H7 (cell line): ENCODE results near the gene LMCD1. TPM values are rescaled to one million over a fixed set of nuclear protein-coding genes. Genes with fewer than 3 reads are reported as not detected.
"Not testable (repeated sequence)": the region's sequence is repeated elsewhere in the genome, so short reads cannot be mapped to it uniquely, and the experiment has no call there.

Source experiments
- DNase-seq: peaks from one replicate; pipeline ENCODE4 v3.0.0; 2012
- H3K27me3 ChIP-seq: 2 replicates; pipeline ENCODE4 v1.6.0; 2011; ENCODE audit warnings: mild to moderate bottlenecking, low read length; ENCODE audit not compliant: control insufficient read depth, insufficient read depth
- H3K36me3 ChIP-seq: replicated peaks from 2 replicates; pipeline ENCODE4 v1.5.1; 2011; ENCODE audit warnings: low read length; ENCODE audit not compliant: control insufficient read depth, insufficient read depth
- H3K4me3 ChIP-seq: 2 replicates; pipeline ENCODE4 v1.5.1; 2011; ENCODE audit warnings: low read depth, mild to moderate bottlenecking, control low read depth, low read length, moderate library complexity; ENCODE audit not compliant: insufficient read depth
- total RNA-seq: library from RNA; depleted of rRNA; stranded (reverse); fragments of >200 nt; shearing (Covaris generic); gene quantifications from 2 replicates; pipeline ENCODE4 v1.2.3, GENCODE V29; 2014

Gene LMCD1
- total RNA-seq, 1 experiment from 2014 or later = 7.9 TPM

GRCh38 chr3:8579096-8579495 lies 77.5 kb downstream of the LMCD1 start:
- H3K4me3 ChIP-seq = no peak overlapping the region
- no peaks in the 10 kb centered on the region for H3K36me3 ChIP-seq
- DNase-seq = no peak
- no peaks in the 10 kb centered on the region for H3K27me3 ChIP-seq

- Histone ChIP-seq H3K36me3 (no peaks in the 10 kb centered on the region), H3K4me3 (no peak overlapping the region), H3K27me3 (no peaks in the 10 kb centered on the region)
- no peak for DNase-seq
Observed at GRCh38 chr3:8579943-8580342, 78.3 kb downstream of the LMCD1 start.

- not testable (repeated sequence) for H3K36me3 ChIP-seq, DNase-seq, H3K4me3 ChIP-seq, H3K27me3 ChIP-seq
Observed at GRCh38 chr3:8580434-8580833, 78.8 kb downstream of the LMCD1 start.

- H3K36me3 ChIP-seq = no peaks in the 10 kb centered on the region
- no peaks in the 10 kb centered on the region for H3K27me3 ChIP-seq
- no peak for DNase-seq
- no peak overlapping the region for H3K4me3 ChIP-seq
Observed at GRCh38 chr3:8581373-8581772, 79.8 kb downstream of the LMCD1 start.

- no peak for DNase-seq
- no peaks in the 10 kb centered on the region for H3K36me3 ChIP-seq
- H3K4me3 ChIP-seq = no peak overlapping the region
- H3K27me3 ChIP-seq = no peaks in the 10 kb centered on the region
Observed at GRCh38 chr3:8581806-8582445, 80.3 kb downstream of the LMCD1 start.

- H3K27me3 ChIP-seq = no peaks in the 10 kb centered on the region
- no peak for DNase-seq
- H3K4me3 ChIP-seq = no peak overlapping the region
- H3K36me3 ChIP-seq = no peaks in the 10 kb centered on the region
Observed at GRCh38 chr3:8584661-8585060, 83.0 kb downstream of the LMCD1 start.

- no peak for DNase-seq
- H3K36me3 ChIP-seq = no peaks in the 10 kb centered on the region
Observed at GRCh38 chr3:8589880-8590556, 88.4 kb downstream of the LMCD1 start.

GRCh38 chr3:8593021-8593827 lies 91.6 kb downstream of the LMCD1 start:
- Histone ChIP-seq H3K36me3 (no peaks in the 10 kb centered on the region), H3K4me3 (no peak overlapping the region), H3K27me3 (no peaks in the 10 kb centered on the region)
- no peak for DNase-seq

More at GRCh38 chr3:8589880-8590556, 88.4 kb downstream of the LMCD1 start:
- Histone ChIP-seq H3K27me3 (no peaks in the 10 kb centered on the region), H3K4me3 (no peak overlapping the region)

- no peak for DNase-seq
Observed at GRCh38 chr3:8595252-8595651, 93.6 kb downstream of the LMCD1 start.

GRCh38 chr3:8595695-8596115 lies 94.1 kb downstream of the LMCD1 start:
- H3K4me3 ChIP-seq = no peak overlapping the region
- DNase-seq = no peak
- no peaks in the 10 kb centered on the region for H3K36me3 ChIP-seq

More at GRCh38 chr3:8595252-8595651, 93.6 kb downstream of the LMCD1 start:
- Histone ChIP-seq H3K36me3 (no peaks in the 10 kb centered on the region), H3K27me3 (no peaks in the 10 kb centered on the region), H3K4me3 (no peak overlapping the region)

GRCh38 chr3:8596321-8597218 lies 94.9 kb downstream of the LMCD1 start:
- no peak for DNase-seq
- Histone ChIP-seq H3K36me3 (no peaks in the 10 kb centered on the region), H3K4me3 (no peak overlapping the region), H3K27me3 (no peaks in the 10 kb centered on the region)

More at GRCh38 chr3:8595695-8596115, 94.1 kb downstream of the LMCD1 start:
- H3K27me3 ChIP-seq = no peaks in the 10 kb centered on the region

- no peak for DNase-seq
- H3K4me3 ChIP-seq = no peak overlapping the region
- H3K27me3 ChIP-seq = no peaks in the 10 kb centered on the region
- H3K36me3 ChIP-seq = no peaks in the 10 kb centered on the region
Observed at GRCh38 chr3:8597219-8597853, 95.7 kb downstream of the LMCD1 start.

- Histone ChIP-seq H3K27me3 (no peaks in the 10 kb centered on the region), H3K4me3 (no peak overlapping the region), H3K36me3 (no peaks in the 10 kb centered on the region)
- DNase-seq = no peak
Observed at GRCh38 chr3:8599146-8599545, 97.5 kb downstream of the LMCD1 start.

- Histone ChIP-seq H3K4me3 (no peak overlapping the region), H3K27me3 (no peaks in the 10 kb centered on the region), H3K36me3 (no peaks in the 10 kb centered on the region)
- DNase-seq = no peak
Observed at GRCh38 chr3:8600457-8600856, 98.8 kb downstream of the LMCD1 start.
